SHP77 (cell line): Measurements from ENCODE around the gene TAF10.

Experiments used
- DNase-seq, 2 experiments: peaks; one replicate each; lab custom pipeline; 2025; lab: John Stamatoyannopoulos, UW

TAF10 gene

DNA sequence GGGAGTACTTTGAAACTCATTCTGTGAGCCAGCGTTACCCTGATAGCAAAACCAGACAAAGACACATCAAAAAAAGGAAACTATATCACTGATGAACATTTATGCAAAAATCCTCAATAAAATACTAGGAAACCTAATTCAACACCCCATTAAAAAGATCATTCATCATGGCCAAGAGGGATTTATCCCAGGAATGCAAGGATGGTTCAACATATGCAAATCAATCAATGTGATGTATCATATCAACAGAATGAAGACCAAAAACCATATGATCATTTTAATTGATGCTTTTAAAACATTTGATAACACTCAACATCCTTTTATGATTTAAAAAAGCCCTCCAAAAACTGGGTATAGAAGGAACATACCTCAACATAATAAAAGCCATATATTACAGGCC is 28.4 kb downstream of the TAF10 start:
- no peak for DNase-seq

DNA sequence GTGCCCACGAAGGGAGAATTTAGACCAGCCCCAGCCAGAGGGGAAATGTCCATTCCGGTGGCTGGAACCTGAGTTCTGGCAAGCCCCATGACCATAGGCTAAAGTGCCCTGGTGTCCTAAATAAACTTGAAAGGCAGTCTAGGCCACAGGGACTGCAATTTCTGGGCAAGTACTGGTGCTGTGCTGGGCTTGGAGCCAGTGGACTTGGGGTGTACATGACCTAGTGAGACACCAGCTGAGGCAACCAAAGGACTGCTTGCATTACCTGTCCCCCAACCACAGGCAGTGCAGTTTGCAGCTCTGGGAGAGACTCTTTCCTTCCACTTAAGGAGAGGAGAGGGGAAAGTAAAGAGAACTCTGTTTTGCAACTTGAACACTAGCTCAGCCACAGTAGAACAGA is 32.3 kb downstream of the TAF10 start:
- no peak for DNase-seq

DNA sequence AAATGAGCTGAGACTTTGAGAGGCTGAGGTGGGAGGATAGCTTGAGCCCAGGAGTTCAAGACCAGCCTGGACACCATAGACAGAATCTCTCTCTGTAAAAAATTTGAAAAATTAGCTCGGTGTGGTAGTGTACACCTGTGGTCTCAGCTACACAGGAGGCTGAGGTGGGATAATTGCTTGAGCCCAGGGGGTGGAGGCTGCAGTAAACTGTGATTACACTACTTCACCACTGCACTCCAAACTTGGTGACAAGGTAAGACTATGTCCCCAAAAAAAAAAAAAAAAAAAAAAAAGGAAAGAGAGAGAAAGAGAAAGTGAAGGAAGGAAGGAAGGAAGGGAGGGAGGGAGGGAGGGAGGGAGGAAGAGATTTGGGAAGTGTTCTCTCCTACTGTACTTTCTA is 33.9 kb downstream of the TAF10 start:
- no peak for DNase-seq

DNA sequence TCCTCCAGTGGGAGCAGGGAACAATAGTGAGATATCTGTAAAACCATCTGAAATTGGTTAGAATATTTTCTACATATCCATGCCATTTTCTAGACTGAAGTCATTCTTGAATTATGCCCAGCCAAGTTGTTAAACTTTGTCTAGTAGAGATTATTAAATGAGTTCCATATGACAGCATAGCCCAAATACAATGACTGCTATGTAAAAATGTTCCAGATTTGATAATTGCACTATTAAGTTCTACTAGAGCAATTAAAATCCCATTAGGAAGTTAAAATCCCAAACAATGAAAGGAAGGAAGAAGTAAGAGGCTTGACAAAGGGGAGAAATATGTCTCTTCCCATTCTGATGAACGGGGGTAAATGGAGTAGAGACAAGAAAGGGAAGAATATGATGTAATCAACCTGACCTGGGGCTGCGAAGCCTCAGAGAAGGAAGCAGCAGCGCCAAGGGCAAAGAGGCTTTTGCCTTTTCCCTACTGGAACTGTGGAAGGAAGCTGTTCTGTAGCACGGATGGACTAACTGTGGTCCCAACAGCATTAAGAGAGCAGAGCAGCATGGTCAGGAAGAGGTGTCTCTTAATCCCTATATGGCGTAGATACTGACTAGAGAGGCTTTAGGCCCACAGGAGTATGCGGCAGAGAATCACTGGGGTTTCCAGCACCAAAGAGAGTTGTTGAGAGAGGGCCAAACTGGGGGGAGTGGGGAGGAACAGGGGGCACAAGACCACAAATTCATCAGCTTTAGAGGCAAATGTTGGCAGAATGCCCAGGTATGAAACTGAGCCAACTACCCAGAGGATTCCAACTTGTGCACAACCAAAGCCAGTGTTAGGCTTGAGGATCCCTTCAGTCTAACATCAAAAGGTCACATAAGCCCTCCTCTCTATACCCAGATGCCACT is 35.3 kb downstream of the TAF10 start:
- peak in 1 of 2 experiments; percentile 5 for DNase-seq

DNA sequence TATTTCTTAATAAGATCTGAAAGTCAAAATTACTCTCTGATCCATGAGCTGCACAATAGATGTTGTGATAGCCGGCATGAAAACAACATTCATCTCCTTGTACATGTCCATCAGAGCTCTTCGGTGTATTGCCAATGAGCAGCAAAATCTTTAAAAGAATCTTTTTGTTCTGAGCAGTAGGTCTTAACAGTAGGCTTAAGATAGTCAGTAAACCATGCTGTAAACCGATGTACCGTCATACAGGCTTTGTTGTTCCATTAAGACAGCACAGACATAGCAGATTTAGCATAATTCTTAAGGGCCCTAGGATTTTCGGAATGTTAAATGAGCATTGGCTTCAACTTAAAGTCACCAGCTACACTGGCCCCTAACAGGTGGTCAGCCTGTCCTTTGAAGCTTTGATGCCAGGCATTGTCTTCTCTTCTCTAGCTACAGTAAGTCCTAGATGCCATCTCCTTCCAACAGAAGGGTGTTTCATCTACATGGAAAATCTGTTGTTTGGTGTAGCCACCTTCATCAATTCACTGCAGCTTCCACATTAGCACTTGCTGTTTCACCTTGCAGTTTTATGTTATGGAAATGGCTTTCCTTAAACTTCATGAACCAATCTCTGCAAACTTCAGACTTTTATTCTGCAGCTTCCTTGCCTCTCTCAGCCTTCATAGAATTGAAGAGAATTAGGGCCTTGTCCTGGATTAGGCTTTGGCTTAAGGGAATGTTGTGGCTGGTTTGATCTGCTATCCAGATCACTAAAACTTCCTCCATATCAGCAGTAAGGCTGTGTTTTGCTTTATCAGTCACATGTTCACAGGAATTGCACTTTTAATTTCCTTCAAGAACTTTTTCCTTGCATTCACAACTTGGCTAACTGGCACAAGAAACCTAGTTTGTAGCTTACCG is 37.0 kb downstream of the TAF10 start:
- no peak for DNase-seq

DNA sequence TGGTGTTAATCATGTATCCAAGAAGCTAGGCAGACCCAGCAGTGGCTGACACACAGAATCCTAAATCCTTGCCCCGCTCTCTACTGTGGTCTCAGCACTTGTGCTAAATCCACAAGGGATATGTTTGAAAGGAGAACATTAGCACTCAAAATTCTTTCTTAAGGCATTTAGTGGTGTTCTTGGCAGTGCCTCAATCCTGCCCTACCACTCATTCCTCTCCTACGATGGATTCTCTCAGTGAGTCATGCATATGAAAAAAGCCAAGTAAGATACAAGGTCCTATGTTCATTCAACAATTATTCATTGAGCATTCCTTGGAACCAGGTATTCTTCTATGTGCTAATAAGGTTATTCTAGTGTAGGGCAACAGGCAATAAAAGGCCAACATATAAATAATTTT is 39.8 kb downstream of the TAF10 start:
- DNase-seq: no peak

DNA sequence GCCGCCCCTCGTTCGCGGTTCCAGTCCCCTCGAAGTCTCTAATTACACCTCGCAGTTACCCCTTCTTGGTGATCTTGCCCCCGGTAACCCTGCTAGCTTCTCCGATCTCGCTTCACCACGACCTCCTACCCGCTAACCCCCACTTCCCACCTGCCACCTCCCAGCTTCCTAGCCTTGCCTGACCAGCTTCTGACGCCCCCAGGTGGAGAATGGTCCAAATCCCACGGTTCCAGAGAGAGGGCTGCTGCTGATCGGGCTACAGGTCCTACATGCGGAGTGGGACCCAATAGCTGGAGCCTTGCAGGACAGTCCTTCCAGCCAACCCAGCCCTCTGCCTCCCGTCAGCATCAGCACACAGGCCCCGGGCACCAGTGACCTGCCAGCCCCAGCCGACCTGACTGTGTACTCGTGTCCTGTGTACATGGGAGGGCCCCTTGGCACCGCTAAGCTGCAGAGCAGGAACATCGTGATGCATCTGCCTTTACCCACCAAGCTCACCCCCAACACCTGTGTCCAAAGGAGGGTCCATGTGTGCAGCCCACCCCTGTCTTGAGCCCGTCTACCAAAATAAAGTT is 40.5 kb downstream of the TAF10 start:
- no peak for DNase-seq

DNA sequence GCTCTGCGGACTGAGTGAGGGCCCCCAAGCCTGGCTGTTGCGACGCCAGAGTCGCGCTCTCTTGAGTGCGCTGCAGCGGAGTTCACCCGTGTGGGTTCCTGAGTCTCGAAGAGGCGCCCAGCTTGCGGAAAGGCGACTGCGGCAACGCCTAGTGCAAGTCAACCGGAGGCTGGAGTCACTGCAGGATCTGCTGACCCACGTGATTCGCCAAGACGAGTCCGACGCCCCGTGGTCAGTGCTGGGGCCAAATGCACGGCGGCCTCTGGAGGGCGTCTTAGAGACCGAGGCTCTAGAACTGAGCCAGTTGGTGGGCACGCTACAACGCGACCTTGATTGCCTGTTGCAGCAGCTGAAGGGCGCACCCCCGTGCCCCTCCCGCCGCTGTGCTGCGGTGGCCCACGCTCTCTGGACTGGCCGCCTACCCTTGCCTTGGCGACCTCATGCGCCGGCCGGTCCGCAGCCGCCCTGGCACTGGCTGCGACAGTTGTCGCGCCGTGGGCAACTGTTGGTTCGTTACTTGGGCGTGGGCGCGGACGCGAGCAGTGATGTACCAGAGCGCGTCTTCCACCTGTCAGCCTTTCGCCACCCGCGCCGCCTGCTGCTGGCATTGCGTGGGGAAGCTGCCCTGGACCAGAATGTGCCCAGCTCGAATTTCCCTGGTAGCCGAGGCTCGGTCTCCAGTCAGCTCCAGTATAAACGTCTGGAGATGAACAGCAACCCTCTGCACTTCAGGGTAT is 41.2 kb downstream of the TAF10 start:
- no peak for DNase-seq

DNA sequence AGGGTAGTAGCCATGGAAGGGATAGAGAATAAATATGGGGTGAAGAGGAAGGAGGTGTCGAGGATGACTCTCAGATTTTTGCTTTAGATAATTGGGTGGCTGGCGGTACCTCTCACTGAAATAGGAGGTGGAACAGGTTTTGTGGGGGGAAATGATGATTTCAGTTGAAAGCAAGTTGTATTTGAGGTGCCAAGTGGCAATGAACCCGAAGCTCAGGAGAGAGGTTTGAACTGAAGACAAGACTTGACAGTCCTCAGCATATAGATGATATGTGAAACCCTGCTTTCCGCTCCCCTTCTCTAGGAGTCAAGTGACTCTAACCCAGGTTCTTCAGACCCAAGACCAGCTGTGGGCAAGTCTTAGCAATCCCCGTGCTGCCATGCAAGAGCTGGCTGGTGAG is 42.3 kb downstream of the TAF10 start:
- DNase-seq: no peak

DNA sequence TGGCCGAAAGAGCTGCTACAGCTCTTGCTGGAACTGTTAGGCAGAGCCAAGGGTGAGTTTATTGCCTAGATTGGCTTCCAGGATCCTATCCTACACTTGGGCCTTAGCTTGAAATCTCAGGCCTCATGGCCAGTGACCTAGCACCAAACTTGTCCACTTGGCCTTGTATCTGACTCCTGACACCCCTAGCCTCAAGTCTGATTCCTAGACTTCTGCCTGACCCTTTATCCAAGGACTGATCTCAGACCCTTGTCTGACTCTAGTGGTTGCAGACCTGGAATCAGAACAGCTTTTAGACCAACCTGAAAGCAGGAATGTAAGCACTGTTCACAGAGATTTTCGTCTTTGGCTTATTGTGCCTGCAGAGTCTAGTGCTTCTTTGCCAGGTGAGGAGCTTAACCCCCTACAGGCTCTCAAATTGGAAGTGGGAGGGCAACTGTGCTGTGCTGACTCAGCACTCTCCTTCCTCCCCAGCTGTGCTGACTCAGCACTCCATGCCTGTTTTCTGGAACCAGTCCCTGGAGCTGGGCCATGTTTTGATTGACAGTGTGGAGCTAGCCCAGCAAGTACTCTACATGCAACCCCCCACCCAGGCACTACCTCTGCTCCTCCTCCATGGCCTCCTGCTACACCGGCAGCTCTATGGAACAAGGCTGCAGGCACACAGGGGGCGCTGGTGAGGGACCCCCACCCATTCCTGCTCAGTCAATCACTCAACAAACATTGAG is 43.7 kb downstream of the TAF10 start:
- no peak for DNase-seq

DNA sequence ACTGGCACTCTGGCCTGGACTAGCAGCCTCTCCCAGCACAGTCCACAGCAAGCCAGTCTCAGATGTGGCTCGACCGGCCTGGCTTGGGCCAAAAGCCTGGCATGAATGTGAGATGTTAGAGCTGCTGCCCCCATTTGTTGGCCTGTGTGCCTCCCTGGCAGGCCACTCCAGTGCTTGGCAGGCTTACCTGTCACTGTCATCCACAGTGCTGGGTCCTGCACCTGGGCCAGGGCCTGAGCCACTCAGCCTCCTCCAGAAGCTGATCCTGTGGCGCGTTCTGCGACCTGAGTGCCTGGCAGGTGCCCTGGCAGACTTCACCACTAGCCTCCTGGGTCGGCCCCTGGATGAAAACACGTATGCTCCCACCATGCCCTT is 44.7 kb downstream of the TAF10 start:
- no peak for DNase-seq

DNA sequence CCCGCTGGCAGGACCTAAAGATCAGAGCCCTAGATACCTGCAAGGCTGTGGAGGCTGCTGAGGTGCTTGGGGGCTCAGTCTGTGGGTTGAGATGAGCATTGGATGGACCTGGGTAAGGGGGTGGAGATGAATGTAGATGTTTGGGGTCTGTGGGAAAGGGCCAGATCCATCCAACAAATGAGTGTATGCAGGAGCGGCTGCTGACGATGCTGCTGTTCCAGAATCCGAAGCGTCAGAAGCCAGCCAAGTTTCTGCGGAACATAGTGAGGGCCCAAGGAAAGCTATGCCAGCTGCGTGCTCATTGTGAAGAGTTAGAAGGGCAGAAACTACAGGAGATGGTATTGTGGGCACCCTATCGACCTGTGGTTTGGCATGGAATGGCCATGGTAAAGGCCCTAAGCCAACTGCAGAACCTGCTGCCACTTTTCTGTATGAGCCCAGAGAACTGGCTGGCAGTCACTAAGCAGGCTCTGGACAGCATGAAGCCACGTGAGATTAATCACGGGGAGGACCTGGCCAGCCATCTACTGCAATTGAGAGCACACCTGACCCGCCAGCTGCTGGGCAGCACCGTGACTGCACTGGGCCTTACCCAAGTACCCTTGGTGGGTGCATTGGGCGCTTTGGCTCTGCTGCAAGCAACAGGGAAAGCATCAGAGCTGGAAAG is 45.2 kb downstream of the TAF10 start:
- no peak for DNase-seq

DNA sequence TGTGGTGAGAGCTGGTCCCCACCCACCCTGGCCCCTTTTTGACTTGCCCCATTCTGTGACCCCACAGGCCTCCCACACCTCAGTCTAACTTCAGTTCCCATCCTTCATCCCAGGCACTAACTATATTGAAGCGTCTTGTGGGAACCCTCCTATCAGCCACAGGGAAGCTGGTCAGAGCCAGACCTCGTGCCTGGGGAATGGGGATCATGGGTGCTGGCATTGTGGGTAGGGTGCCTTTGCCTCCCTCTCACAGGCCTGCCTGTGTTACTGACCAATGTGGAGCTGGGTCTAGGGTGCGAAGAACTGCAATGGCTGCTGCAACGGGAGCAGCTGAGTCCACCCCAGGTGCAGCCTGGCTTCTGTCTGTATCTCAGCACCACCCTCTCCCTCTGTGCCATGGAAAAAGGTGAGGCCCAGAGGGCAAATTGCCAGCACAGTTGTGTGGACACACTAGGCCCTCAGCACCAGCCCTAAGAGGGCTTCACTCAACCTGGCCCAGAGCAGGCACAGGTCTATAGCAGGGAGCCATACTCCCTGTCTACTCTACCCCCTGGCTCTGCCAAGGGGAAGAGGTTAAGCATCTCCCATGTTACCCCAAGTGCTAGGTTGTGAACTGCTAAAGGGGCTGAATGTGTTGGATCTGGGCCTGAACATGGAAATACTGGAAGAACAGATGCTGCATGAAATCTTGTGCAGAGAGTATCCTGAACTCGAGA is 45.9 kb downstream of the TAF10 start:
- DNase-seq: no peak

DNA sequence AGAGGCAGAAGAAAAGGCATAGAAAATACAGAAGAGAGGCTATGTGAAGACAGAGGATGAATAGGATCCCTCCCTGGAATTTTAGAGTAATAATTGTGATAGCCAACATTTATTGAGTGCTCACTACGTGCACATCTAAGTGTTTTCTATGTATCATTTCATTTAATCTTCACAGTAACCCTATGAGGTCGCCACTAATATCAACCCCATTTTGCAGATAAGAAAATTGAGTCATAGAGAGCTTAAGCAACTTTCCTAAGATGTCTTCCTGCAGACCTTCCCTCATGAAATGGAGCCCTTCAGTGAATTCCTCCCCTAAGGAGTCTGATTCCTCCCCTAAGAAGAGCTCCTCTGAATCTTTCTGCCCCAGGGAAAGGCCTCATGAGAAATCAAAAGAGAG is 46.7 kb downstream of the TAF10 start:
- no peak for DNase-seq

DNA sequence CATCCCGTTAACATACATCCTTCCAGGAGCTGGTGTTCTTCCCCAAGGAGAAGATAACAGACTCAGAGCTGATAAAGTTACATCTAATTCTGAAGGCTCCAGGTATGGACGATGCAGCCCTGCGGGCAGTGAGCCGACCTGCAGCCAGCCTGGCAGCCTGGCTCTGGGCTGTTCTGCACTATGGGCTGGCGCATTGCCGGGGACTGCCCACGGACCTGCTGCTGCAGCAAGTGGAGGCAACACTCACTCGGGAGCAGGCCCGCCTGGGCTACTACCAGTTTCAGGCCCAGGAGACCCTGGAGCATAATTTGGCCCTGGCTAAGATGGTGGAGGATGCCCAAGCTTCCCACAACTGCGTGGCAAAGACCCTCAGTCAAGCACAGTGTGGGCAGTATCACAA is 48.3 kb downstream of the TAF10 start:
- no peak for DNase-seq

DNA sequence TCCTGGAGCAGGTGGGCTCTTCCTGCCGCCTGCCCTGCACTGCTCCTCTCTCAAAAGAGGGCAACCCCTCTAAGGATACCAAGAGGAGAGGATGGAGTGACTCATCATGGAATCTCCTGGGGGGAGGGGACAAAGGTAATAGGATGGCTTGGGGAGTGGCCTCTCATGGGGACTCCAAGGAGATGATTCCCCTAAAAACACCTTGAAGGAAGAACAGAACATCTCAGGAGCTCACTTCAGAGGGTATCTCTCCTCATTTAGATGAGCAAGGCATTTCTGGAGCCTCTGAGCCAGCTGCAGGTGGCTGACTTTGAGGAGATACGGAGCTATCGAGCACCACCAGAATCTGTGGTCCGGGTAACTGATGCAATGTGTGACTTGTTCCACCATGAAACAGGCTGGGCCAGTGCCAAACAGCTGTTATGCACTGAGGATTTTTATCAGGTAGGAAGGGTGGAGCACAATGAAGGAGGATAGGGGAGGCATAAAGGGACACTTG is 48.8 kb downstream of the TAF10 start:
- DNase-seq: no peak

DNA sequence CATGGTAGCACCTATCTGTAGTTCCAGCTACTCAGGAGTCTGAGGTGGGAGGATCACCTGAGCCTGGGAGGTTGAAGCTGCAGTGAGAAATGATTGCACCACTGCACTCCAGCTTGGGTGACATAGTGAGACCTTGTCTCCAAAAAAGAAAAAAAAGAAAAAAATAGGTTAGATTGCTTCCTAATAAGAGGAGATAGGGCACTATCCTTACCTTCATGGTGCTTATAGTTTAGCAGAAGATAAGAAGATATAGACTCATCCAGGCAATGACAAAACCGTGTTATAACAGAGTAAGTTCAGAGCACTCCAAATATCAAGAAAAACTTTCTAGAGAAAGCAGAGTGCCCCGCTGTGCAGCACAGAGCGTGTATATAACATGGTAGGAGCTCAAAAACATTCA is 50.7 kb downstream of the TAF10 start:
- no peak for DNase-seq
